Psoas muscle (tissue), 8 donors: ENCODE results near the gene ZIC5. TPM values are rescaled to one million over a fixed set of nuclear protein-coding genes. Genes with fewer than 3 reads are reported as not detected.

Experiments
- ATAC-seq, 4 donors: fragments of 200-7000 bp; cut with Tn5 transposase; one replicate each; pipeline ENCODE4 v1.9.1; 2020; ENCODE audit warnings: moderate library complexity in 3 of 4, mild to moderate bottlenecking in 2 of 4
- DNase-seq, 2 donors: peaks; one replicate each; pipeline ENCODE4 v3.0.0-alpha.2; 2020
- H3K27ac ChIP-seq: fragments of 200-600 bp; one replicate; pipeline ENCODE4 v1.8.0; 2022
- H3K27me3 ChIP-seq, 3 donors: fragments of 200-600 bp in 1 of 3; one replicate each; pipeline versions ENCODE4 v1.6.1 to v1.8.0; 2013 to 2022; ENCODE audit warnings: low read length in 2 of 3, mild to moderate bottlenecking in 2 of 3, moderate library complexity in 1 of 3; ENCODE audit not compliant: insufficient read depth in 3 of 3
- H3K36me3 ChIP-seq, 2 donors: fragments of 200-600 bp in 1 of 2; one replicate each; pipeline versions ENCODE4 v1.6.1 to v1.8.0; 2013 to 2022; ENCODE audit warnings: low read depth in 1 of 2, mild to moderate bottlenecking in 1 of 2, moderate library complexity in 1 of 2; ENCODE audit not compliant: insufficient read depth in 1 of 2
- H3K4me1 ChIP-seq: fragments of 200-600 bp; one replicate; pipeline ENCODE4 v1.8.0; 2022
- H3K4me3 ChIP-seq: fragments of 200-600 bp; one replicate; pipeline ENCODE4 v1.8.0; 2022; ENCODE audit warnings: mild to moderate bottlenecking
- H3K9me3 ChIP-seq: fragments of 200-600 bp; one replicate; pipeline ENCODE4 v1.8.0; 2022
- CTCF ChIP-seq: fragments of 200-600 bp; IDR thresholded peaks from one replicate; pipeline ENCODE4 v1.8.0; 2022; ENCODE audit warnings: antibody characterized with exemption
- WGBS, 3 donors: extraction: QIAGEN DNeasy Blood & Tissue Kit; methylation state at CpG; one replicate each; pipeline versions ENCODE4 v1.1.6 to v1.1.7; 2013; 5-methylcytosine and 5-hydroxymethylcytosine counted together
- intact Hi-C, 2 donors: fragments of 100-400 bp; cut with DNase I; formaldehyde crosslinking; loops; one replicate each; pipeline versions ENCODE4 v1.11.0 to v1.14.2; 2022
- polyA plus RNA-seq, 3 donors: library from polyadenylated mRNA; stranded (reverse); fragments of 200-250 nt; gene quantifications; one replicate each; pipeline ENCODE4 v1.2.3, GENCODE V29; 2013
- total RNA-seq, 4 donors: library from RNA; stranded (reverse); fragmentation: NEBNext Ultra II Directional in 2 of 4; extraction: Animal tissue kit (Norgen Biotek cat#: 25700) in 2 of 4; gene quantifications; one replicate each; pipeline versions ENCODE4 v1.2.1 to v1.2.4, GENCODE V29; 2021 to 2023
- donor health status: healthy with polysubstance abuse.
- donor health status: DM: no; HTN: no; CAD: no; lungs with moderate emphysema.
- donor health status: Bipolar disorder and iron deficiency.
- donor health status: healthy.
- donor health status: DM: yes; HTN: yes; CAD: no.
- donor health status: DM: no; HTN: no; CAD: no.
- donor health status: DM: no; HTN: no; CAD: no.
- donor health status: DM: yes; HTN: yes; CAD: no.

The ZIC5 gene
- total and polyA plus RNA-seq, 7 donors: not detected

DNA sequence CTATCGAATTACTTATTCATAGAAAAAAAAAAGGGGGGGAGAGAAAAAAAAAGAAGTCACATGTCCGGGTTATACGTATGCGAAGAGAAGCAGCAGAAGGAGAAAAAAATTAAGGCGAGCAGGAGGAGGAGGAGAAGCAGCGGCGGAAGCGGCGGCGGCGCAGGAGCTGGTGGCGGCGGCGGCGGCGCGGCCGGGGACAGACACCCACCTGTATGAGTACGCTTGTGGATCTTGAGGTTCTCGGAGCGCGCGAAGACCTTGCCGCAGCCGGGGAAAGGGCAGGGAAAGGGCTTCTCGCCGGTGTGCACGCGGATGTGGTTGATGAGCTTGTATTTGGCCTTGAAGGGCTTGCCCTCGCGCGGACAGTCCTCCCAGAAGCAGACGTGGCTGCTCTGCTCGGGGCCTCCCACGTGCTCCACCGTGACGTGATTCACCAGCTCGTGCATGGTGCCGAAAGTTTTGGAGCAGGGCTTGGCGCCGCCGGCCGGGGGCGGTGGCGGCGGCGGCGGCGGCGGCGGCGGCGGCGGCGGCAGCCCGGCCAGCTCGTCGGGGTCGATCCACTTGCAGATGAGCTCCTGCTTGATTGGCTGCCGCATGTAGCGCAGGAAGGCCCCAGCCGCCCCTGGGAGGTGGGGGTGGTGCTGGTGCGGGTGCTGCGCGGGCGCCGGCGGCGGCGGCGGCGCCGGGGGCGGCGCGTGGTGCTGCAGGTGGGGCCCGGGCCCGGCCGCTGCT, 1.5 kb downstream of the ZIC5 start:
- peak overlapping the region; percentile 54 for H3K4me3 ChIP-seq
- peaks cover 20 to 97% (median 52%) of the 10 kb centered on the region in 3 donors for H3K27me3 ChIP-seq
- DNase-seq (no peak), ATAC-seq (peak in 1 of 4 donors; percentile 56)
- 1 to 4% (median 2%) methylated on average over 44 to 79 of the region's 79 CpGs for WGBS, 3 donors
- H3K9me3 ChIP-seq: no peaks in the 10 kb centered on the region
- H3K27ac ChIP-seq: no peak overlapping the region
- TF ChIP-seq CTCF: no peak
- intact Hi-C loops: no loop called here
- no peaks in the 10 kb centered on the region for H3K36me3 ChIP-seq
- peaks cover 15% of the 10 kb centered on the region for H3K4me1 ChIP-seq

DNA sequence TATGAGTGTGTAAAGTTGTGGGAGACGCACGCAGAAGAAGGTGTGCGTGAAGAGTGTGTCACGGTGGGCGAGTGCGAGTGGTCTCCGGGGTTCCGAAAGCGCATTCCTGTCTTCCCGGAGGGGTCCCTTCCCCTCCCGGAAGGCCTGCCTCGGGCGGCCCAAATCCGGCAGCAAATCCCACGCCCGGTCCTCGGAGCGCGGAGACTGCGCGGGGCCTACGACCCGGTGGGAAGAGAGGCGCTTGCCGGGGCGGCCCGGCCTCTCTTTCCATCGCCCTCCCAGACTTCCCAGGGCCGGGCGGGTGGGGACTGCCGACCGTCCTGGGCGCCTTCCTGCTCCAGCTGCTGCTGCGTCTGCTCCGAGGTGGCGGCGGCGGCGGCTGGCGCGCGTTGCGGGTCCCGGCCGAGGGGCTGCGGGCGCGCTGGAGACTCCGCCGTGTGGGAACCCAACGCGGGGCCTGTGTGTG, 2.1 kb downstream of the ZIC5 start:
- 3 to 4% (median 3%) methylated on average over 37 to 52 of the region's 52 CpGs for WGBS, 3 donors
- peaks cover 16 to 97% (median 47%) of the 10 kb centered on the region in 3 donors for H3K27me3 ChIP-seq
- no peak for TF ChIP-seq CTCF

GRCh38 chr13:99968521-99969452, 2.8 kb downstream of the ZIC5 start:
- TF ChIP-seq CTCF: no peak
- H3K27me3 ChIP-seq: peaks cover 12 to 97% (median 43%) of the 10 kb centered on the region in 3 donors

More for the DNA sequence above, 2.1 kb downstream of the ZIC5 start:
- Histone ChIP-seq H3K9me3 (no peaks in the 10 kb centered on the region), H3K36me3 (no peaks in the 10 kb centered on the region), H3K4me3 (peak overlapping the region; percentile 54), H3K4me1 (peaks cover 15% of the 10 kb centered on the region), H3K27ac (no peak overlapping the region)
- ATAC-seq (peak in 1 of 4 donors; percentile 48), DNase-seq (no peak)
- intact Hi-C loops: no loop called here

GRCh38 chr13:99967869-99968520, 3.6 kb downstream of the ZIC5 start:
- whole genome bisulfite sequencing, 3 donors: 10 to 19% (median 12%) methylated on average over 39 to 58 of the region's 58 CpGs
- peak overlapping the region; percentile 53 for H3K4me3 ChIP-seq
- intact Hi-C loops: no loop called here

More at GRCh38 chr13:99968521-99969452, 2.8 kb downstream of the ZIC5 start:
- peak overlapping the region; percentile 53 for H3K4me3 ChIP-seq
- H3K36me3 ChIP-seq: no peaks in the 10 kb centered on the region
- ATAC-seq: peak; percentile 40 to 55 (median 49)
- no peak overlapping the region for H3K27ac ChIP-seq
- WGBS, 3 donors: 2 to 4% (median 4%) methylated on average over 73 to 81 of the region's 81 CpGs
- no peaks in the 10 kb centered on the region for H3K9me3 ChIP-seq
- H3K4me1 ChIP-seq: peaks cover 15% of the 10 kb centered on the region
- intact Hi-C loops: no loop called here
- no peak for DNase-seq

More at GRCh38 chr13:99967869-99968520, 3.6 kb downstream of the ZIC5 start:
- Histone ChIP-seq H3K27ac (no peak overlapping the region), H3K9me3 (no peaks in the 10 kb centered on the region), H3K27me3 (peaks cover 5 to 97% (median 43%) of the 10 kb centered on the region in 3 donors), H3K36me3 (no peaks in the 10 kb centered on the region), H3K4me1 (peaks cover 15% of the 10 kb centered on the region)
- no peak for TF ChIP-seq CTCF
- DNase-seq (no peak), ATAC-seq (no peak)
